Stimulated activated CD4-positive, alpha-beta T cell treated with anti-CD3 and anti-CD28 coated beads, Interleukin-12 subunit alpha, Interleukin-12 subunit beta, amount 100 ng/mL, for 48 hours (primary cell): ENCODE data around the gene PROB1.
"Not testable (repeated sequence)": the region's sequence is repeated elsewhere in the genome, so short reads cannot be mapped to it uniquely, and the experiment has no call there.

Experiments
- DNase-seq, 3 donors: peaks; one replicate each; pipeline ENCODE4 v3.0.0-alpha.2; 2020; ENCODE audit warnings: low read depth in 2 of 3, low spot score in 1 of 3

The PROB1 gene

GRCh38 chr5:139414581-139415130, 19.8 kb upstream of the PROB1 start:
- DNase-seq, result no peak

GRCh38 chr5:139413963-139414362, 19.1 kb upstream of the PROB1 start:
- no peak for DNase-seq

GRCh38 chr5:139413153-139413552, 18.2 kb upstream of the PROB1 start:
- no peak for DNase-seq

- DNase-seq, result no peak
Observed at GRCh38 chr5:139410993-139411828, 16.3 kb upstream of the PROB1 start.

GRCh38 chr5:139410121-139410992, 15.5 kb upstream of the PROB1 start:
- DNase-seq, result no peak

- DNase-seq, result not testable (repeated sequence)
Observed at GRCh38 chr5:139409116-139409515, 14.2 kb upstream of the PROB1 start.

GRCh38 chr5:139408191-139408590, 13.3 kb upstream of the PROB1 start:
- no peak for DNase-seq

- no peak for DNase-seq
Observed at GRCh38 chr5:139407517-139407916, 12.6 kb upstream of the PROB1 start.

- no peak for DNase-seq
Observed at GRCh38 chr5:139406963-139407362, 12.1 kb upstream of the PROB1 start.

GRCh38 chr5:139404484-139404840, 9.6 kb upstream of the PROB1 start:
- DNase-seq, result no peak

- DNase-seq, result peak; percentile 96 to 98 (median 98)
Observed at GRCh38 chr5:139403787-139404483, 9.0 kb upstream of the PROB1 start, which contains the start of gene SPATA24. Gene SPATA24, minus strand, starts transcription at chr5:139404089. Its CDS starts 29 bp downstream, at chr5:139404060.

GRCh38 chr5:139403418-139403786, 8.5 kb upstream of the PROB1 start:
- DNase-seq, result no peak

GRCh38 chr5:139402561-139403158, 7.8 kb upstream of the PROB1 start:
- DNase-seq, result no peak

- no peak for DNase-seq
Observed at GRCh38 chr5:139401546-139401945, 6.6 kb upstream of the PROB1 start.

GRCh38 chr5:139399501-139400121, 4.7 kb upstream of the PROB1 start:
- DNase-seq, result no peak

GRCh38 chr5:139397921-139398320, 3.0 kb upstream of the PROB1 start:
- no peak for DNase-seq

- no peak for DNase-seq
Observed at GRCh38 chr5:139396691-139397090, 1.8 kb upstream of the PROB1 start.

GRCh38 chr5:139395844-139396640, 1.1 kb upstream of the PROB1 start:
- no peak for DNase-seq

GRCh38 chr5:139394123-139394653, 716 bp downstream of the PROB1 start:
- DNase-seq, result peak in 2 of 3 donors; percentile 48 to 56
